Endothelial cell of umbilical vein (primary cell): ENCODE measurements around the gene SPATA3. TPM values are rescaled to one million over a fixed set of nuclear protein-coding genes. Genes with fewer than 3 reads are reported as not detected.

ENCODE experiments used
- Bru-seq: library from RNA; stranded (reverse); fragments of 400-500 nt; gene quantifications from one replicate; lab custom pipeline; 2021; lab: Mats Ljungman, UMichigan
- BruChase-seq, 2 experiments: library from RNA; stranded (reverse); fragments of 400-500 nt; gene quantifications; one replicate each; lab custom pipeline; 2021; lab: Mats Ljungman, UMichigan
- BruUV-seq: library from RNA; stranded (reverse); fragments of 400-500 nt; replicated peaks from 2 replicates; lab custom pipeline; 2021; lab: Mats Ljungman, UMichigan
- CTCF ChIA-PET: fragments of 300-600, 350-600 bp; sonication (Branson Sonifier 250); formaldehyde crosslinking; loops from one replicate; lab custom pipeline; 2021; ENCODE audit warnings: antibody characterized with exemption, inconsistent platforms; lab: Charles Lee
- POLR2A ChIA-PET: fragments of 300-600, 350-600 bp; sonication (Branson Sonifier 250); formaldehyde crosslinking; loops from one replicate; lab custom pipeline; 2021; ENCODE audit warnings: antibody characterized with exemption, inconsistent platforms; lab: Charles Lee
- DNase-seq: peaks from one replicate; pipeline ENCODE4 v3.0.0-alpha.2; 2011; ENCODE audit warnings: low read depth, low spot score
- FAIRE-seq: peaks from 2 replicates; lab custom pipeline; 2011; peaks lifted over from hg19 to GRCh38; lab: Jason Lieb, UNC
- H2AFZ ChIP-seq: 2 replicates; pipeline ENCODE4 v1.6.0; 2012; ENCODE audit warnings: low read depth, low read length, control low read depth, inconsistent platforms
- H3K27ac ChIP-seq: 2 replicates; pipeline ENCODE4 v1.5.1; 2011; ENCODE audit warnings: low read depth, mild to moderate bottlenecking, control low read depth, low read length, moderate library complexity; ENCODE audit not compliant: insufficient read depth
- H3K27me3 ChIP-seq, 2 experiments: 2 replicates each; pipeline versions ENCODE4 v1.6.0 to v1.6.1; 2011; ENCODE audit warnings: low read length in 2 of 2, mixed read lengths in 1 of 2; ENCODE audit not compliant: control insufficient read depth in 2 of 2, insufficient read depth in 2 of 2
- H3K36me3 ChIP-seq, 2 experiments: 2 replicates in 1 of 2; 3 replicates in 1 of 2; pipeline ENCODE4 v1.5.1; 2011; ENCODE audit warnings: low read length in 2 of 2, mild to moderate bottlenecking in 1 of 2, moderate library complexity in 1 of 2; ENCODE audit not compliant: control insufficient read depth in 2 of 2, insufficient read depth in 2 of 2; ENCODE audit errors: extremely low read depth in 1 of 2
- H3K4me1 ChIP-seq: 3 replicates; pipeline ENCODE4 v1.5.1; 2011; ENCODE audit warnings: mild to moderate bottlenecking, low read length; ENCODE audit not compliant: control insufficient read depth, insufficient read depth; ENCODE audit errors: extremely low read depth
- H3K4me2 ChIP-seq: 2 replicates; pipeline ENCODE4 v1.6.1; 2011; ENCODE audit warnings: low read length, control low read depth, mixed read lengths; ENCODE audit not compliant: insufficient read depth
- H3K4me3 ChIP-seq, 3 experiments: fragments of 200-600 bp in 1 of 3; sonication (generic), shearing (Covaris generic) in 1 of 3; replicated peaks in 1 of 3; 2 replicates each; pipeline ENCODE4 v1.5.1; 2011 to 2016; ENCODE audit warnings: control low read depth in 3 of 3, low read length in 3 of 3, mild to moderate bottlenecking in 2 of 3, inconsistent platforms in 1 of 3, low read depth in 1 of 3, moderate library complexity in 1 of 3; ENCODE audit not compliant: insufficient read depth in 1 of 3
- H3K79me2 ChIP-seq: 2 replicates; pipeline ENCODE4 v1.6.0; 2012; ENCODE audit warnings: low read length, inconsistent platforms; ENCODE audit not compliant: control insufficient read depth, insufficient read depth
- H3K9ac ChIP-seq: replicated peaks from 2 replicates; pipeline ENCODE3; 2011; ENCODE audit warnings: low read length, control low read depth; ENCODE audit not compliant: insufficient read depth; ENCODE audit errors: extremely low read depth
- H3K9me1 ChIP-seq: replicated peaks from 3 replicates; pipeline ENCODE4 v1.6.0; 2011; ENCODE audit warnings: mild to moderate bottlenecking, low read length; ENCODE audit not compliant: control insufficient read depth, insufficient read depth; ENCODE audit errors: extremely low read depth
- H3K9me3 ChIP-seq: replicated peaks from 2 replicates; pipeline ENCODE4 v1.5.1; 2012; ENCODE audit warnings: low read length, inconsistent platforms; ENCODE audit not compliant: control insufficient read depth, insufficient read depth
- H4K20me1 ChIP-seq: replicated peaks from 2 replicates; pipeline ENCODE3; 2011; ENCODE audit warnings: mild to moderate bottlenecking, low read length; ENCODE audit not compliant: control insufficient read depth, insufficient read depth; ENCODE audit errors: extremely low read depth
- CTCF ChIP-seq, 2 donors: IDR thresholded peaks; 1 replicate in 1 of 2; 2 replicates in 1 of 2; pipeline ENCODE4 v1.5.1; 2011; ENCODE audit warnings: low read length in 2 of 2, mild to moderate bottlenecking in 2 of 2, moderate library complexity in 2 of 2, control low read depth in 1 of 2, inconsistent platforms in 1 of 2, low read depth in 1 of 2; ENCODE audit not compliant: insufficient read depth in 1 of 2; ENCODE audit errors: extremely low read depth in 1 of 2
- EZH2 ChIP-seq: IDR thresholded peaks from 2 replicates; pipeline ENCODE4 v1.6.1; 2012; ENCODE audit warnings: borderline replicate concordance, low read depth, mild to moderate bottlenecking, moderate library complexity, low read length, inconsistent platforms; ENCODE audit not compliant: severe bottlenecking
- FOS ChIP-seq: IDR thresholded peaks from 2 replicates; pipeline ENCODE4 v1.6.1; 2011; ENCODE audit warnings: mild to moderate bottlenecking, low read length, moderate library complexity, borderline replicate concordance; ENCODE audit not compliant: insufficient read depth
- GATA2 ChIP-seq: IDR thresholded peaks from 2 replicates; pipeline ENCODE4 v1.7.0; 2011; ENCODE audit warnings: low read depth, mild to moderate bottlenecking, moderate library complexity, mixed read lengths, low read length; ENCODE audit not compliant: insufficient read length, insufficient read depth
- JUN ChIP-seq: IDR thresholded peaks from 2 replicates; pipeline ENCODE4 v1.6.1; 2011; ENCODE audit warnings: borderline replicate concordance, low read depth; ENCODE audit not compliant: insufficient read length, insufficient read depth
- MYC ChIP-seq: IDR thresholded peaks from one replicate; pipeline ENCODE4 v1.6.1; 2011; ENCODE audit warnings: mild to moderate bottlenecking, low read depth, low read length
- POLR2A ChIP-seq: IDR thresholded peaks from 2 replicates; pipeline ENCODE4 v1.6.1; 2012; ENCODE audit warnings: low read depth, mild to moderate bottlenecking, control low read depth, low read length
- POLR2AphosphoS5 ChIP-seq: IDR thresholded peaks from 2 replicates; pipeline ENCODE4 v1.6.1; 2012; ENCODE audit warnings: low read depth, mild to moderate bottlenecking, control low read depth, low read length, moderate library complexity; ENCODE audit not compliant: insufficient read depth
- dilution Hi-C: fragments of 300-500 bp; cut with MboI; formaldehyde crosslinking; loops from one replicate; pipeline ENCODE4 v1.15.0; 2019; ENCODE audit warnings: low sequenced_read_pairs; ENCODE audit not compliant: extremely low pct_ligation_motif_present
- intact Hi-C: fragments of 100-400 bp; cut with micrococcal nuclease; formaldehyde crosslinking; loops from one replicate; pipeline ENCODE4 v1.10.0; 2022
- long read RNA-seq: library from polyadenylated mRNA; stranded (forward); transcript quantifications from one replicate; pipeline ENCODE4 v2.0.0, GENCODE V29; 2021
- polyA minus RNA-seq, 3 experiments: library from RNA; depleted of rRNA, polyadenylated mRNA; stranded (reverse); fragments of >200 nt; gene quantifications; 1 replicate in 1 of 3; 2 replicates in 2 of 3; pipeline ENCODE4 v1.2.3, GENCODE V29; 2011
- polyA plus RNA-seq, 4 experiments: library from polyadenylated mRNA; depleted of rRNA in 3 of 4; stranded (reverse) in 3 of 4; unstranded in 1 of 4; fragments of >200 nt; gene quantifications; 2 replicates each; pipeline versions ENCODE4 v1.2.1 to v1.2.3, GENCODE V29; 2011 to 2012; ENCODE audit warnings: missing spikeins in 1 of 4
- total RNA-seq: library from RNA; stranded (reverse); gene quantifications from 2 replicates; pipeline ENCODE4 v1.2.3, GENCODE V29; 2021
- TF ChIP-seq, protein P1 (sequence below): IDR thresholded peaks from 2 replicates; pipeline ENCODE4 v1.6.1; 2011; ENCODE audit not compliant: insufficient read depth, insufficient read length

Gene SPATA3
- total RNA-seq (not detected in 2 replicates), polyA plus RNA-seq (not detected in 2 replicates), polyA minus RNA-seq (not detected in 2 replicates), Bru-seq, nascent RNA (not detected), BruChase-seq, experiment 1, labeled RNA remaining after a 6-hour chase (not detected), BruChase-seq, experiment 2, labeled RNA remaining after a 2-hour chase (not detected)
- not detected in 2 replicates for polyA plus RNA-seq (2011; cell fraction: cytosol; rRNA removed)
- not detected in 2 replicates for polyA plus RNA-seq (2011; cell fraction: nucleus; rRNA removed)
- polyA plus RNA-seq (2012): not detected in 2 replicates
- not detected for polyA minus RNA-seq (2011; cell fraction: cytosol; rRNA and poly(A)+ RNA removed)
- polyA minus RNA-seq (2011; cell fraction: nucleus; rRNA and poly(A)+ RNA removed): not detected in 2 replicates
- long read RNA-seq: 0 reads

GRCh38 chr2:230995821-230996220 lies at the start of gene SPATA3:
SPATA3 (plus strand) TSS chr2:230996121; CDS start chr2:230996234, 113 bp downstream.
- Histone ChIP-seq H3K36me3 (no peaks in the 10 kb centered on the region), H3K4me2 (no peak within 1 kb of the TSS), H3K27me3 (peaks cover 8 to 19% of the 10 kb centered on the region in 2 experiments), H3K79me2 (no peaks in the 10 kb centered on the region), H3K4me3 (no peak within 1 kb of the TSS), H3K9me3 (no peaks in the 10 kb centered on the region), H3K9ac (no peak within 1 kb of the TSS), H4K20me1 (no peaks in the 10 kb centered on the region), H3K27ac (no peak within 1 kb of the TSS), H3K9me1 (no peaks in the 10 kb centered on the region), H3K4me1 (no peaks in the 10 kb centered on the region), H2AFZ (no peak within 1 kb of the TSS)
- no TSS peak for BruUV-seq
- TF ChIP-seq GATA2 (no peak), JUN (no peak), CTCF (IDR thresholded peaks at IDR 0.05; ENCODE audit: extremely low read depth in 1 of 2, insufficient read depth in 1 of 2, low read depth in 1 of 2, low read length in 2 of 2) (no peak), POLR2AphosphoS5 (no peak), POLR2A (no peak), FOS (no peak), EZH2 (no peak), MYC (no peak)
- TF ChIP-seq, protein P1, sequence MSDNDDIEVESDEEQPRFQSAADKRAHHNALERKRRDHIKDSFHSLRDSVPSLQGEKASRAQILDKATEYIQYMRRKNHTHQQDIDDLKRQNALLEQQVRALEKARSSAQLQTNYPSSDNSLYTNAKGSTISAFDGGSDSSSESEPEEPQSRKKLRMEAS: no peak
- DNase-seq (no peak), FAIRE-seq (no peak)
- ChIA-PET POLR2A (no interaction called here), CTCF (interaction anchor here (0.6 to 1.5 kb wide), 2 partner anchors 8 to 836 kb away, joined by 3 to 4 read pairs; no protein-coding TSS in a partner anchor)
- intact Hi-C loops: no loop called here
- dilution Hi-C loops: no loop called here
